HG03135 (cell line): ENCODE measurements around the gene TBC1D26.
"Not testable (repeated sequence)": the region's sequence is repeated elsewhere in the genome, so short reads cannot be mapped to it uniquely, and the experiment has no call there.

Experiments used
- ATAC-seq: cut with Tn5 transposase; IDR thresholded peaks from one replicate; pipeline ENCODE4 v1.9.1; 2021; ENCODE audit warnings: mild to moderate bottlenecking, moderate library complexity; ENCODE audit not compliant: unreplicated experiment

TBC1D26 gene

DNA sequence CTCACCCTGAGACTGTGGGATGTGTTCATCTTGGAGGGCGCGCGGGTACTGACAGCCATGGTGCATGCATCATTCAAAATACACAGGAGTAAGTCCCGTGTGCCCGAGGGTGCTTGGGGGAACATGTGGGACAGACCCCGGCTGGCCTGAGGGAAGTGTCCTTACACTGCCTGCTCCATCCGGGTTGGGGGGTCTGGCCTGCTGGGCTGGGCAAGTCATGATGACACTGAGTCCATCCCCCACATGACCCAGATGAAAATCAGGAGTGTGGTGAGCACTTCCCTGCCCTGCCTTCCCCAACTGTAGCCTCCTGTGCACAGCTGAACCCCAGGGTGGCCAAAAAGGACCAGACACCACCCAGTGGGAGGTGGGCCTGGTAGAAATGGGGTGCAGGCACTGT is 10.8 kb downstream of the TBC1D26 start:
- no peak for ATAC-seq

DNA sequence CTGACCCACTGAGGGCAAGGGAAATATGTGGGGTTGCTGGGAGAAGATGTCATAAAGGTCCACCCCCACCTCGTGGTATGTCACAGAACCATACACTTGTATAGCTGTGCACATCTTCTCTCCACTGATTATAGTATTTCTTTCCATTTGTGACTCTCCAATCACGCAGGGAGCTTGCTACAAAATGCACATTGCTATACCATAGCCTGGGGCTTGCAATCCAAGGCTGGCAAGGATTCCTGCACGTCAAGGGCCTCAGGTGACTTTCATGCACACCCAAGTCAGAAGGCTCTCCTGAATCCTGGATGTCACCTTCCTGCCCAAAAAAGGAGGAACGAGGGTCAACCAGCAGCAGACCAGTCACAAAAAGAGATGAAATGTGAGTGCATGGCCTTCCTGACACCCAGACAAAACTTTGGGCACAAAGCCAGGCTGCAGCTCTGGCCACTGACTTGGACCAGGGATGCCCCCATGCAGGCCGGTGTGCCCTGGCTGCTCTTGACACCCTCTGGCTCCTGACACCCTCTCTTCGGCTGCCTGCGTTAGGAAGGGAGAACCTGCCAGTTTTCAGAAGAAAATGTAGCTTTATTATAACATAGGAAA is 12.1 kb downstream of the TBC1D26 start:
- ATAC-seq: no peak

GRCh38 chr17:15744885-15745284 is 12.8 kb downstream of the TBC1D26 start:
- ATAC-seq: no peak

DNA sequence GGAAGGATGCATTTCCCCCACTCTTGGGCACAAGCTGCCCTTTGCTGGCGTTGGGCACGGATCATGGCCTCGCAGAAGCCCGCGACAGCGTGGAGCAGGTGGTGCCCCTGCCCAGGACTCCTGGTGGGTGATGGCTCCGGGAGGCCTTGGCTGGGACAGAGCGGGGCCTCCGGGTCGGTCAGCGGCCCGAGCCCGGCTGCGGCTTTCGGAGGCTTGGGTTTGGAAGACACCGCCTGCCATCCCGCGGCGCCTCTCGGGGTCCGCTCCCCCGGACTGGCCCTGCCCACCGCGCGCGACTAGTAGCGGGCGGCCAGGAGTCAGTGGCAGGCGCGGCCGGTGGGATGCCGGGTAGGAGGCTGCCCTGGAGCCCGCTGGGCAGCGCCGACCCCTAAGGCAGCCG is 17.3 kb downstream of the TBC1D26 start:
- ATAC-seq: not testable (repeated sequence)

DNA sequence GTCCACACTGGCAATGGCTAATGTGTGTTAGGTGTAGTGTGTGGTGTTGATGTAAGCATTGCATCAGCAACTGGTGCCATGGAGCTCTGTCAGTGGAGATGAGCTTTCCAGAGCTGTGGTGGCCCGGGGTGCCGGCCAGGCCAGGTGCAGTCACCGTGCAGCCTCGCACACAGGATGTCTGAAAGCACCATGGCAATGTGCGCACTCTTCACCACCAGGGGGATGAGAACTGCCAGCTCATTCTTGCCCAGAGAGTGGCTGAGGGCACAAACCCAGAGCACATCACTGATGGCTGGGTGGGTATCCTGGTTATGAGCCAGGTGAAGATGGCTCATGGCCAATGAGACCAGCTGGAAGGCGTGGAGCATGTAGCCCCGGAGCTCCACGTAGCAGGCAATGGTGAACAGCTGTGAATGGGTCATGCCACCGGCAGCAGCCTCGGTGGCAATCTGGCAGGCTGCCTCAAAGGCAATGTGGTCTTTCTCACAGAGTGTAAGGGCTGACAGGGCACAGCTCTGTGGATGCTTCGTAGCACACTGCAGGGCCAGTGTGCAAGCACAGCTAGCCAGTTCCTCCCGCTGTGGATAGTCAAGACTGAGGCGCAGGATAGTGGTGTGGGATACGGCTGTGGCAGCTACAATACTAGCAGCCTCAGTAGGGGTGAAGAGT is 36.9 kb downstream of the TBC1D26 start:
- ATAC-seq: not testable (repeated sequence)

- ATAC-seq: not testable (repeated sequence)
These were observed 38.6 kb downstream of the TBC1D26 start for GRCh38 chr17:15770679-15771078.

DNA sequence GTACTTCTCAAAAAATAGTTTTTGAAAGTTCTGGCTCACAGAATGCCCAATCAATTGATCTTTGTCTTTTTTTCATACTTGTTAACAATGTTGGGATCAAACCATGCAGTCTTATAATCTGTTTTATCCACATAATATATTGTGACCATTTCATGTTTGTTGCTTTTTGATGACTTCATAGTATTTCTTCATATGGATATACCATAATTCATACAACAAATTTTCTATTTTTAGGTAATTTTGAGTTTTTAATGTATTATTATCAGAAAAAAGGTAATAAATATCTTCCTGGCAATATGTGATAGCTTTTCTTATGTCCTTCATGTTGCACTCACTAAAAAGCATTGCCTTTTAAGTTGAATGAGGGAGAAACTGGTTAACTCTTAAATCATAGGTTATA is 44.8 kb downstream of the TBC1D26 start:
- ATAC-seq: no peak

DNA sequence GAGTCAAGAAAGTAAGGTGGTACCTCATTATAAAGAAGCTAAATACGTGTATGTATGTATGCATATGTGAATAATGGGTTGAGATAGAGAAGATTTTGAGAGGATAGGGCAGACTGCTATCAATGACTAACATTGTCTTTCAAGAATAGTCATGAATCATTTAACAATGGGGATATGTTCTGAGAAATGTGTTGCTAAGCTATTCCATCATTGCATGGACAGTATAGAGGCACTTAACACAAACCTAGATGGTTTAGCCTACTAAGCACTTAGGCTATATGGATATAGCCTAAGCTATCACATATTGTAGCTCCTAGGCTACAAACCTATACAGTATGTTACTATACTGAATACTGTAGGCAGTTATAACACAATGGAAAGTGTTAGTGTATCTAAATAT is 45.2 kb downstream of the TBC1D26 start:
- ATAC-seq: no peak

GRCh38 chr17:15777717-15778116 is 45.6 kb downstream of the TBC1D26 start:
- no peak for ATAC-seq

GRCh38 chr17:15779119-15779518 is 47.0 kb downstream of the TBC1D26 start:
- no peak for ATAC-seq

DNA sequence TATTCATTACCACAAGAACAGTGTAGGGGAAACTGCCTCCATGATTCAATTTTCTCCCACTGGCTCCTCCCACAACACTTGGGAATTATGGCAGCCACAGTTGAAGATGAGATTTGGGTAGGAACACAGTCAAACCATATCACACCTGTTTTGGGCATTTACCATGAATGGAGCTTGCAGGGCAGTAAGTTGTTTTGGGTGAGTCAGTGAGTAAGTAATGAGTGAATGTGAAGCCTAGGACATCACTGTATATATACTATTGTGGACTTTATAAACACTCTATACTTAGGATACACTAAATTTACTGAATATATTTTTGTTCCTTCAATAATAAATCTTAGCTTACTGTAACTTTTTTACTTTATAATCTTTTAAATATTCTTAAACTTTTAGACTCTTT is 48.1 kb downstream of the TBC1D26 start:
- no peak for ATAC-seq

DNA sequence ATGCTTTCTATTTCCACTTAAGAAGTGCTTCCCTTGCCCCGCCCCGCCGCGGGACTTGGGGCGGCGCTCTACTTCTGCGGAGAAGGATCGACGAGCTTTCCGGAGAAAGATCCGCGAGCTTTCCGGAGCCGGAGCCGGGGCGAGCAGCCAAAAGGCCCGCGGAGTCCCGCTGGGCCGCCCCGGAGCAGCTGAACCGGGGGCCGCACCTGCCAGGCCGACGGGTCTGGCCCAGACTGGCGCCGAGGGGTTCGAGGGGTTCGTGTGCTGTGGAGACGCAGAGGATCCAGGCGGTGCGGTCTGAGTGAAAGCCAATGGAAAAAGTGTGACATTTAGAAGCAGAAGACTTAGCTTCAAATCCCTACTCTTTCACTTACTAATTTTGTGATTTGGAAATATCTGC is 50.8 kb downstream of the TBC1D26 start:
- no peak for ATAC-seq

DNA sequence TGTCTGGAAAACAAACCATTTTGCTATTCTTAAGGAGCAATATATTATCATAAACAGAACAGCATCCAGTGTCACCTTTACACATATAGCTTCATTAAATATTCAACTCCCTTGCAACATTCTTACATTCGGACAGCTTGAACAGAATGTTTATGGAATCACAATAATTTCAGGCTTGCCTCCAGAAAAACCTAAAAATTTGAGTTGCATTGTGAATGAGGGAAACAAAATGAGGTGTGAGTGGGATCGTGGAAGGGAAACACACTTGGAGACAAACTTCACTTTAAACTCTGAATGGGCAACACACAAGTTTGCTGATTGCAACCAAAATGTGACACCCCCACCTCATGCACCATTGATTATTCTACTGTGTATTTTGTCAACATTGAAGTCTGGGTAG is 51.4 kb downstream of the TBC1D26 start:
- ATAC-seq: no peak

GRCh38 chr17:15784351-15784750 is 52.3 kb downstream of the TBC1D26 start:
- ATAC-seq: not testable (repeated sequence)

GRCh38 chr17:15787363-15788075 is 55.4 kb downstream of the TBC1D26 start:
- not testable (repeated sequence) for ATAC-seq

DNA sequence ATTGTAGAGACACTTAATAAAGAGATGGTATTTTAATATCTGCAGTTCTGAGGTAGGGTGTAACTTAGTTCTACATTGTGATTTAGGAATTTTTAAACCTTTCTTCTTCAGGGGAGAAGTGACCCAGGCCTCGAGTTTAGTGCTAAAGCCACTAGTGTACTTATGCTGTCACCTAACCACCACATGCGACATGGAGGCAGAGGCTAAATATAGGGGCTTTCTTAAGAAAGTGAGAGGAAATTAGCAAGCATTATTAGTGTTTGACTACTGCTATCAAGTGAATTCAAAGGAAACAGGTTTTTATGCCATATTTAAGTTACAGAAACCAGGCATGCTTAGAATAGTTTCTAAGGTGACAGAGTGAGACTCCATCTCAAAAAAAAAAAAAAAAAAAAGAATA is 56.3 kb downstream of the TBC1D26 start:
- not testable (repeated sequence) for ATAC-seq
